ENCODE data around the gene NFIX.

The NFIX gene

DNA sequence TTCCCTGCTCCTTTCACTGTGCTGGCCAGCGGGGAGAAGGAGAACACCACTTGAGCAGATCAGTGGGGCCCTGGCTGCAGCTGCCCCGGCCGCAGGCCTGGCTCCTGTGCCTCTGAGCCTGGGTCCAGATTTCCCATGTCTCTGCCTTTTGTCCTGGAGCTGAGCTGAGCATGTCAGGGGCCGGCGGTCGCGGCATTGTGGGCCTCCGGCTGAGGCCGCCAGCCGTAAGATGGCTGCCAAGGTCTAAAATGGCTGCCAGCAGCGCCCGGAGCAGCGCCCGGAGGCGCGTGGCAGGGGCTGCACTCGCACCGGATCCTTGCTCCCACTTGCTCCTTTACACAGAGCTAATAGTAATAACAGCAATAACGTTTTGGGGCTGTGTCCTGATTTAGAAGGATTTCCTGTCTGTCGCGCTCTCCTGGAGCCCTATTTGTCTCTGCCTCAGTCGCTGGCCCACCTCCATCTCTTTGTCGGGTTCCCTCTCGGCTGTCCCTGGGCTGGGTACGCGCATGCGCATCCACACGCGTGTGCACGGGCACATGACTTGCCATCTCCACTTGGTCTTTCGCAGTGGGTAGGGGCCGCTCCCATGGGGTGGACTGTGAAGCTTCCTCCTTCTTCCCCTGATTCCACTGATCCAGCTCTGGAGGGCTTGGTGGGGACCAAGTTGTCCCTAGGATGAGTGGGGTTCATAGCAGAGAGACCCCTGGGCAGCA is 75.3 kb downstream of the NFIX start:
- H3K27ac ChIP-seq: no peak overlapping the region
- no peak for TF ChIP-seq CTCF (conservative IDR thresholded peaks at IDR 0.05)
- no peak for TF ChIP-seq ZFX (IDR thresholded peaks at IDR 0.05)

DNA sequence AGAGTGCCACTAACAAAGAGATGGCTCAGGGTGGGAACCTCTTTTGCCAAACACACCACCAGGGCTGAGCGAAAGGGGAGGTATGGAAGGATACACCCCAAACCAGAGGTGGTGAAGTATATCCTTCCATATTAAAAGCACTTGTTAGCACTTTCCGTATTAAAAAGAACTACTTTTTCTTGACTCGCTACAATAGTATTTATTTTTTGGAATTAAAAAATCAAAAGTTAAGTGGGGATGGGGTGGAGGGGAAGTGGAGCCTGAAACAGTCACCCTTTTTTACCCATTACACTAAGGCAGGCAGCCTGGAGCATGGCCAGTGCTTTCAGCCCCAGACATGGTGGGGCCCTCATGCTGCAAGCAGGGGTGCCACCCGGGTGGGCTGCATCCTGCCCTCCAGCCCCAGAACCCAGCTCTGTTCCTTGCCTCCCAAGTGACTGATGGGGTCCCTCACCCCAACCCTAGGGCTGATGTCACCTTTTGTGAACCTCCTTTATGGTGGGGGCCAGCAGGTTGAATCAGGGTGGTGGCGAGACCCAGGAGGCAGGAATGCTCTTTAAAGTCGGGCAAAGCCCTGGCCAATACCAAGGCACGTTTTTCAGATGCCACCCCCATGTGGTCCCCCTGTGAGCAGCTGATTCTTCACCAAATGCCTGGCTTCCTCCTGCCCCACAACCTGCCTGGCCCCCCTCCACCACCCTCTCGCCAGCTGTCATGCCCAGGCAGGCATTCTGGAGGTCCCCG is 76.3 kb downstream of the NFIX start:
- TF ChIP-seq ZFX (IDR thresholded peaks at IDR 0.05) (no peak), CTCF (conservative IDR thresholded peaks at IDR 0.05) (no peak)
- no peak overlapping the region for H3K27ac ChIP-seq

DNA sequence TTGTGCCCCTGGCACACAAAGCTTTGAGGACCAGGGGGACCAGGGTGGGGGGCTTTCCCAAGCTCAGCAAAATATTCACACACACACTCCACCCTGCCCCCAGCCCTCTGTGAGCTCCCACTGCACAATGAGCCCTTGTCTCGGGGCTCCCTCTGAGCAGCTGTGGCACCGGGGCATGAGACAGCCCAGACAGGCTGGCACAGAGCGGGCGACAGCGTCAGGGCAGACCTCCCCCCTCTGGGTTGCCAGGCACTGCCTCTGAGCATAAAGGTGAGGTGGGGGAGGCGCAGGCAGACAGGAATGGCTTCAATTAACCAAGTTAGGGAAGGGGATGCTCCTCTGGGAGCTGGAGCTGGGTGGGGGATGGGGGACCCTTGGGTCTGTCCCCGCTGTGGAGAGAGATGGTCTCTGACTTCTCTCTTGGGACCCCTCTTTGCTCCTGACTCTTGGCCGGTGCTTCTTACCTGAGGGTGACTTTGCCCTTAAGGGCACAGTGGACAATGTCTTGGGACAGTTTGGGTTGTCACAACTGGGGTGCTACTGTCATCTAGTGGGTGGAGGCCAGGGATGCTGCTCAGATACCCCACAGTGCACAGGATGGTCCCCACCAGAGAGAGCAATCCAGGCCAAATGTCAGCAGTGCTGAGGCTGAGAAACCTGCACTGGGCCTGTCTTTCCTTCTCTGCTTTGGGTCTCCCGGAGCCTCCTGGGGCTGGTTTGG is 77.1 kb downstream of the NFIX start:
- no peak for TF ChIP-seq CTCF (conservative IDR thresholded peaks at IDR 0.05)
- TF ChIP-seq ZFX (IDR thresholded peaks at IDR 0.05): no peak
- H3K27ac ChIP-seq: no peak overlapping the region

DNA sequence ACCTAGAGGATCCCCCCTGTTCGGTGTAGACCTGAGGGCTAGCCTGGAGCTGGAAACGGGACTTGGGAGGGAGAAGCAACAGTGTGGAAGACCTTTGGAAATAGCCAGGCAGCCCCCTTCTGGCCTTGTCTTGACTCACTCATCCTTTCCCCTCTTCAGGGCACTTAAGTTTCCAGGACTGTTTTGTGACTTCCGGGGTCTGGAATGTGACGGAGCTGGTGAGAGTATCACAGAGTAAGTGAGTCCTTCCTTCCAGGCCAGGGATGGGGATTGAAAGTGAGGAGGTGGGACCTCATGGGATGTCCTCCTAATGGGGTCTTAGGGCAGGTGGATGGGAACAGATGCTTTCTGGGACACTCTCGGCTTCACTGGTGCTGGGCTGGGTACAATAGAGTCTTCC is 78.0 kb downstream of the NFIX start:
- H3K27ac ChIP-seq: no peak overlapping the region
- TF ChIP-seq CTCF (conservative IDR thresholded peaks at IDR 0.05) (no peak), ZFX (IDR thresholded peaks at IDR 0.05) (no peak)

- no peak for TF ChIP-seq CTCF (conservative IDR thresholded peaks at IDR 0.05)
- TF ChIP-seq ZFX (IDR thresholded peaks at IDR 0.05): no peak
These were observed 79.1 kb downstream of the NFIX start for GRCh38 chr19:13074378-13074777.

GRCh38 chr19:13076320-13076719 is 81.0 kb downstream of the NFIX start:
- no peak for TF ChIP-seq CTCF (conservative IDR thresholded peaks at IDR 0.05)
- no peak for TF ChIP-seq ZFX (IDR thresholded peaks at IDR 0.05)

More at GRCh38 chr19:13074378-13074777, 79.1 kb downstream of the NFIX start:
- H3K27ac ChIP-seq: no peak overlapping the region

GRCh38 chr19:13076787-13077186 is 81.5 kb downstream of the NFIX start:
- no peak for TF ChIP-seq CTCF (conservative IDR thresholded peaks at IDR 0.05)
- H3K27ac ChIP-seq: 0 out of 2 replicates have a peak overlapping the region, but pooled peaks have one; percentile 1

More at GRCh38 chr19:13076320-13076719, 81.0 kb downstream of the NFIX start:
- H3K27ac ChIP-seq: 0 out of 2 replicates have a peak overlapping the region, but pooled peaks have one; percentile 1

Data from C4-2B (cell line).